Sigmoid colon (tissue), 7 donors: ENCODE measurements around the gene FKBP14. TPM values are rescaled to one million over a fixed set of nuclear protein-coding genes. Genes with fewer than 3 reads are reported as not detected.
A peak's percentile ranks its signal among the peaks of the same experiment; 100 is the strongest.

Experiments used
- DNase-seq: peaks from one replicate; pipeline ENCODE4 v3.0.0-alpha.2; 2019
- H3K27ac ChIP-seq, 4 donors: fragments of 200-600 bp; sonication (generic); one replicate each; pipeline ENCODE4 v1.5.1; 2016 to 2019; ENCODE audit warnings: mild to moderate bottlenecking in 1 of 4
- H3K27me3 ChIP-seq, 3 donors: fragments of 200-600 bp; sonication (generic); one replicate each; pipeline ENCODE4 v1.5.1; 2019; ENCODE audit warnings: mild to moderate bottlenecking in 1 of 3
- H3K36me3 ChIP-seq, 4 donors: fragments of 200-600 bp; sonication (generic); one replicate each; pipeline ENCODE4 v1.5.1; 2016 to 2019
- H3K4me1 ChIP-seq, 4 donors: fragments of 200-600 bp; sonication (generic); one replicate each; pipeline ENCODE4 v1.5.1; 2017 to 2019
- H3K4me3 ChIP-seq, 4 donors: fragments of 200-600 bp; sonication (generic); one replicate each; pipeline ENCODE4 v1.5.1; 2017 to 2019; ENCODE audit warnings: mild to moderate bottlenecking in 2 of 4, moderate library complexity in 1 of 4
- H3K9me3 ChIP-seq, 4 donors: fragments of 200-600 bp in 3 of 4; sonication (generic) in 3 of 4; one replicate each; pipeline versions ENCODE4 v1.5.1 to v1.6.1; 2013 to 2019
- CTCF ChIP-seq, 4 experiments: fragments of 450-650 bp in 3 of 4; fragments of 200-600 bp in 1 of 4; IDR thresholded peaks; one replicate each; pipeline ENCODE4 v1.5.1; 2016 to 2019; ENCODE audit warnings: antibody characterized with exemption in 4 of 4, mild to moderate bottlenecking in 3 of 4, moderate library complexity in 2 of 4
- EP300 ChIP-seq, 4 donors: sonication (generic); formaldehyde crosslinking; IDR thresholded peaks; one replicate each; pipeline ENCODE4 v1.6.1; 2017; ENCODE audit warnings: antibody characterized with exemption in 4 of 4
- POLR2A ChIP-seq, 2 donors: fragments of 450-650 bp; IDR thresholded peaks; one replicate each; pipeline ENCODE4 v1.6.1; 2016; ENCODE audit warnings: antibody characterized with exemption in 2 of 2, mild to moderate bottlenecking in 2 of 2, moderate library complexity in 2 of 2
- POLR2AphosphoS5 ChIP-seq, 4 donors: sonication (generic); formaldehyde crosslinking; IDR thresholded peaks; one replicate each; pipeline ENCODE4 v1.6.1; 2017; ENCODE audit warnings: antibody characterized with exemption in 4 of 4
- WGBS, 2 donors: extraction: QIAGEN DNeasy Blood & Tissue Kit; methylation state at CpG; one replicate each; pipeline ENCODE4 v1.1.7; 2013; 5-methylcytosine and 5-hydroxymethylcytosine counted together
- intact Hi-C: fragments of 100-400 bp; cut with DNase I; formaldehyde crosslinking; loops from one replicate; pipeline ENCODE4 v1.15.1; 2023
- polyA plus RNA-seq, 3 donors: library from polyadenylated mRNA; stranded (reverse); fragments of 200-250 nt; gene quantifications; one replicate each; pipeline ENCODE4 v1.2.3, GENCODE V29; 2013
- total RNA-seq, 4 donors: library from RNA; depleted of rRNA; stranded (reverse); fragments of >200 nt; gene quantifications; one replicate each; pipeline ENCODE4 v1.1.0, GENCODE V29; 2016
- donor health status: healthy with polysubstance abuse.
- donor health status: Bipolar disorder and iron deficiency.
- donor health status: healthy.

FKBP14 gene
- total and polyA plus RNA-seq, 7 donors: 1.8 to 11.4 (median 6.3) TPM

- H3K4me1 ChIP-seq: peaks cover 0 to 26% (median 18%) of the 10 kb centered on the region in 4 donors
- WGBS, 2 donors: 83 to 84% methylated on average over 4 of the region's 4 CpGs
- no peak overlapping the region for H3K4me3 ChIP-seq
- DNase-seq: no peak
- no peaks in the 10 kb centered on the region for H3K36me3 ChIP-seq
- intact Hi-C loops: no loop called here
- H3K9me3 ChIP-seq: no peaks in the 10 kb centered on the region
- H3K27ac ChIP-seq: peak overlapping the region; percentile 44 to 65 (median 57)
- no peak for TF ChIP-seq CTCF (IDR thresholded peaks at IDR 0.05)
- no peak for TF ChIP-seq EP300 (IDR thresholded peaks at IDR 0.05)
- peak in 1 of 4 donors; percentile 8 for TF ChIP-seq POLR2AphosphoS5 (IDR thresholded peaks at IDR 0.05)
- TF ChIP-seq POLR2A (IDR thresholded peaks at IDR 0.05): no peak
- H3K27me3 ChIP-seq: no peaks in the 10 kb centered on the region
These were observed 50.2 kb downstream of the FKBP14 start for GRCh38 chr7:29976266-29976665.

GRCh38 chr7:29975561-29975960 is 50.9 kb downstream of the FKBP14 start:
- TF ChIP-seq EP300 (IDR thresholded peaks at IDR 0.05): no peak
- no peak for TF ChIP-seq POLR2A (IDR thresholded peaks at IDR 0.05)
- no peak for TF ChIP-seq POLR2AphosphoS5 (IDR thresholded peaks at IDR 0.05)
- TF ChIP-seq CTCF (IDR thresholded peaks at IDR 0.05): no peak
- Histone ChIP-seq H3K4me3 (no peak overlapping the region), H3K27me3 (no peaks in the 10 kb centered on the region), H3K27ac (peak overlapping the region; percentile 44 to 65 (median 57)), H3K36me3 (no peaks in the 10 kb centered on the region), H3K4me1 (peaks cover 0 to 26% (median 18%) of the 10 kb centered on the region in 4 donors), H3K9me3 (no peaks in the 10 kb centered on the region)
- intact Hi-C loops: no loop called here
- 92 to 93% methylated on average over 1 of the region's 1 CpG for WGBS, 2 donors
- no peak for DNase-seq

- no peak for DNase-seq
- no peaks in the 10 kb centered on the region for H3K27me3 ChIP-seq
- no peaks in the 10 kb centered on the region for H3K36me3 ChIP-seq
- H3K27ac ChIP-seq: no peak overlapping the region
- no peak overlapping the region for H3K4me3 ChIP-seq
- intact Hi-C loops: no loop called here
- no peaks in the 10 kb centered on the region for H3K9me3 ChIP-seq
- peaks cover 0 to 26% (median 20%) of the 10 kb centered on the region in 4 donors for H3K4me1 ChIP-seq
- 90 to 93% methylated on average over 3 of the region's 3 CpGs for WGBS, 2 donors
- TF ChIP-seq POLR2A (IDR thresholded peaks at IDR 0.05): no peak
- TF ChIP-seq EP300 (IDR thresholded peaks at IDR 0.05): no peak
- no peak for TF ChIP-seq POLR2AphosphoS5 (IDR thresholded peaks at IDR 0.05)
- TF ChIP-seq CTCF (IDR thresholded peaks at IDR 0.05): no peak
These were observed 52.2 kb downstream of the FKBP14 start for GRCh38 chr7:29974286-29974685.

GRCh38 chr7:29972315-29972669 is 54.2 kb downstream of the FKBP14 start:
- H3K27me3 ChIP-seq: no peaks in the 10 kb centered on the region
- H3K4me3 ChIP-seq: no peak overlapping the region
- H3K4me1 ChIP-seq: peaks cover 0 to 27% (median 20%) of the 10 kb centered on the region in 4 donors
- DNase-seq: no peak
- no peak overlapping the region for H3K27ac ChIP-seq
- 97% methylated on average over 1 of the region's 1 CpG for WGBS, 2 donors
- H3K9me3 ChIP-seq: no peaks in the 10 kb centered on the region
- TF ChIP-seq EP300 (IDR thresholded peaks at IDR 0.05) (no peak), POLR2A (IDR thresholded peaks at IDR 0.05) (no peak), POLR2AphosphoS5 (IDR thresholded peaks at IDR 0.05) (no peak), CTCF (IDR thresholded peaks at IDR 0.05) (no peak)
- intact Hi-C loops: no loop called here
- H3K36me3 ChIP-seq: peaks cover 0 to 5% (median 0%) of the 10 kb centered on the region in 4 donors
